Measurements from ENCODE around the gene C6orf163.

GRCh38 chr6:87407561-87407900 lies 62.9 kb downstream of the C6orf163 start:
- TF ChIP-seq CTCF (IDR thresholded peaks at IDR 0.05; ENCODE audit: low read depth, low read length) (no peak), POLR2A (IDR thresholded peaks at IDR 0.05; ENCODE audit: extremely low read depth, insufficient read length) (no peak), MAX (IDR thresholded peaks at IDR 0.05; ENCODE audit: low read depth, low read length) (no peak), MYC (IDR thresholded peaks at IDR 0.05; ENCODE audit: low read depth, low read length) (no peak)
